ENCODE measurements around the gene TTC27.

- no peak for TF ChIP-seq CTCF (optimal IDR thresholded peaks at IDR 0.05 in 1 of 3, IDR thresholded peaks at IDR 0.05 in 1 of 3, conservative IDR thresholded peaks at IDR 0.05 in 1 of 3; ENCODE audit: extremely low read depth in 1 of 3, insufficient read depth in 2 of 3, low read length in 3 of 3)
- no peak for TF ChIP-seq EZH2 (IDR thresholded peaks at IDR 0.05; ENCODE audit: low read length)
Measured at GRCh38 chr2:32825291-32825712, 197.5 kb downstream of the TTC27 start.

All from keratinocyte (primary cell).